COR-L47 (cell line): ENCODE measurements around the gene RABEPK.
"Not testable (repeated sequence)": the region's sequence is repeated elsewhere in the genome, so short reads cannot be mapped to it uniquely, and the experiment has no call there.

ENCODE experiments used
- DNase-seq: peaks from one replicate; lab custom pipeline; 2025; lab: John Stamatoyannopoulos, UW

Gene RABEPK

GRCh38 chr9:125243792-125244260 lies 43.5 kb downstream of the RABEPK start:
- DNase-seq, result no peak

- DNase-seq, result no peak
These were observed 45.9 kb downstream of the RABEPK start for GRCh38 chr9:125246261-125246667.

- no peak for DNase-seq
These were observed 53.9 kb downstream of the RABEPK start for GRCh38 chr9:125254231-125254630.

- DNase-seq, result peak; percentile 28
These were observed 55.5 kb downstream of the RABEPK start for GRCh38 chr9:125255781-125256391.

GRCh38 chr9:125258160-125258785 lies 57.9 kb downstream of the RABEPK start:
- no peak for DNase-seq

GRCh38 chr9:125258832-125259534 lies 58.6 kb downstream of the RABEPK start:
- no peak for DNase-seq

- no peak for DNase-seq
These were observed 60.2 kb downstream of the RABEPK start for GRCh38 chr9:125260561-125260960.

- DNase-seq, result peak; percentile 88
These were observed 61.4 kb downstream of the RABEPK start, which contains the start of gene GAPVD1 for GRCh38 chr9:125261501-125262293. Gene GAPVD1, plus strand, starts transcription at chr9:125261826. Its CDS starts 37,096 bp downstream, at chr9:125298922.

GRCh38 chr9:125262294-125262991 lies 62.1 kb downstream of the RABEPK start:
- no peak for DNase-seq

- not testable (repeated sequence) for DNase-seq
These were observed 63.7 kb downstream of the RABEPK start for GRCh38 chr9:125264068-125264467.

GRCh38 chr9:125268394-125269013 lies 68.2 kb downstream of the RABEPK start:
- DNase-seq, result no peak

GRCh38 chr9:125269014-125269397 lies 68.7 kb downstream of the RABEPK start:
- DNase-seq, result no peak

GRCh38 chr9:125271081-125271480 lies 70.7 kb downstream of the RABEPK start:
- no peak for DNase-seq

GRCh38 chr9:125272697-125273096 lies 72.4 kb downstream of the RABEPK start:
- DNase-seq, result no peak

GRCh38 chr9:125276771-125277170 lies 76.4 kb downstream of the RABEPK start:
- no peak for DNase-seq

- DNase-seq, result no peak
These were observed 77.1 kb downstream of the RABEPK start for GRCh38 chr9:125277411-125277810.

GRCh38 chr9:125280945-125281344 lies 80.6 kb downstream of the RABEPK start:
- no peak for DNase-seq
